Activated T-cell treated with anti-CD3 and anti-CD28 coated beads for 4 hours (primary cell): ENCODE results near the gene ABCC11.

ENCODE experiments used
- DNase-seq: peaks from one replicate; pipeline ENCODE4 v3.0.0-alpha.2; 2020

ABCC11 gene

GRCh38 chr16:48124266-48124665, 123.1 kb downstream of the ABCC11 start:
- no peak for DNase-seq

DNA sequence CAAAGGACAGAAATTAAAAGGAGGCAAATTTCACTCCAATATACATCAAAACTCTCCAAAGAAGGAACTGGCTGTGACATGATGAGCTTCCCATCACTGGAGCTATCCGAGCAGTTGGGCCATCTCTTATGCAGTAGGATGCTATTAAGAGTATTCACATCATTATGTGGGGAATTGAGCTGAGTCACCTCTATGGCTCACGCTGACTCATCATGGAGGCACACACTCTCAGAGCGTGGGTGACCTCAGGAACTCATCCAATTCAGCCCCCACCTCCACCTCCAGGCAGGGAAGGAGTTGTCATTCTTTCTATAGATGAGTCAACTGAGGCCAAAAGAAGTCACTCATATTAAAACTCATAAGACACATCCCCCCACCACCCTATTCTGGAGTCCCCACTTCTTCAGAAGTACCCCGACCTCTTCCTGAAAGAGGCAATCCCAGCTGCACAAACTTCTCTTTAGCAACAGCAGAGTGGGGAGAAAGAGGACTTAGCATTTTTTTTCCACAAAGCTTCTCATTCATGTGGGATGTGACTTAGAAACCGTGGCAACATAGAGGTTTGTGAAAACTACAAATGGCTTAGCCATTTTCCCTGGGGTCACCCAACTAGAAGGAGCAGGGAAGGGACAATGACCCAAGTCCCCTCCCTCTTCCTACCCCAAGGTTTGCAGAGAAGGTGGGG, 124.1 kb downstream of the ABCC11 start:
- DNase-seq: peak; percentile 12

GRCh38 chr16:48121276-48121675, 126.1 kb downstream of the ABCC11 start:
- DNase-seq: no peak

- no peak for DNase-seq
These were observed 128.5 kb downstream of the ABCC11 start for GRCh38 chr16:48118841-48119240.

DNA sequence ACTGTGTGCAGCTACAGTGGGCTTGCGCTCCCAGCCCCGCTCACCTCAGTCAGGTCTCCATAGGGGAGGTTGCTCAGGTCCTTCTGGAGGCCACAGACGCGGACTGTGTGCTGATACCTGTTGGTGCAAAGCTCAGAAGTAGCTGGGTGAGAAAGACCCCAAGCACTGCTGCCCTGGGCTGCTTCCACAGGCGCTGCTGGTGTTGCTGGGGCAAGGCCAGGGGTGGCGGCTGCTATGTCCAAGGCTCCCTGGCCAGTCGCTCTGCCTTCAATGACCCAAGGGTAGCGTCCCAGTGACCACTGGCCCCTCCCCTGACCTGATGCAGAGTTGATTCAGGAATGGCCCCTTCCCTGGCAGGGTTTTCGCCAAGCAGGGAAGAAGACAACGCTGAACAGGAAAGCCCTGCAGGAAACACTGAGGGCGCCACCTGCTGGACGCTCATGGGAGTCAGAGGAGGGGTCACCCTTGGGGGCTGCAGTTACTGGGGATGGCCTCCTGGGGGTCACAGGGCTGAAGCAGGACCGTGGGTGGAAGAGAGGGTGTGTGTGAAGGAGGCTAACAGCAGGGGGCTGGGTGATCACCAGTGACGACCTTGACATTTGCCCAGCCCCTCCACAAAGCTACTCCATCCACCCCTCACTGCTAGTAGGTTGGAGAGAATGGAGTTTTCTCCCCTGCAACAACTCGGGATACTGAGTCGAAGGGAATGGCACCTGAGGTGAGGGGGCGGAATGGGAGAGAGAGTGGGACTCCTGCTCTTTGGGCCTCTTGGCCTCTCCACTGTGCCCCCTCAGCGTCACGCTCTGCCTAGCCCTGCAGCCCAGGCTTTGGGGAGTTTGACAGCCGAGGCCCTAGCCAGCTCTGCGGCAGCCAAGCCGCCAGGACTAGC, 129.9 kb downstream of the ABCC11 start:
- peak; percentile 11 for DNase-seq
